Mucosa of descending colon (tissue), 3 donors: ENCODE results near the gene RAB11FIP3. TPM values are rescaled to one million over a fixed set of nuclear protein-coding genes. Genes with fewer than 3 reads are reported as not detected.
A peak's percentile ranks its signal among the peaks of the same experiment; 100 is the strongest.

Source experiments
- ATAC-seq: fragments of 200-7000 bp; cut with Tn5 transposase; one replicate; pipeline ENCODE4 v1.9.1; 2020; ENCODE audit warnings: mild to moderate bottlenecking, moderate library complexity
- DNase-seq, 3 donors: peaks; one replicate each; pipeline ENCODE4 v3.0.0-alpha.2; 2020
- H3K36me3 ChIP-seq: fragments of 200-600 bp; one replicate; pipeline ENCODE4 v1.8.0; 2021; ENCODE audit warnings: low read depth, mild to moderate bottlenecking
- H3K4me1 ChIP-seq: fragments of 200-600 bp; one replicate; pipeline ENCODE4 v1.8.0; 2021; ENCODE audit warnings: low read depth, mild to moderate bottlenecking
- H3K4me3 ChIP-seq: fragments of 200-600 bp; one replicate; pipeline ENCODE4 v1.8.0; 2021; ENCODE audit warnings: mild to moderate bottlenecking
- H3K9me3 ChIP-seq: fragments of 200-600 bp; one replicate; pipeline ENCODE4 v1.8.0; 2021; ENCODE audit warnings: mild to moderate bottlenecking
- CTCF ChIP-seq: fragments of 200-600 bp; IDR thresholded peaks from one replicate; pipeline ENCODE4 v1.8.0; 2022; ENCODE audit warnings: antibody characterized with exemption, mild to moderate bottlenecking
- intact Hi-C, 2 donors: fragments of 100-400 bp; cut with DNase I in 1 of 2; cut with micrococcal nuclease in 1 of 2; formaldehyde crosslinking; loops; one replicate each; pipeline versions ENCODE4 v1.11.0 to v1.11.1; 2022; cut with DNase I, micrococcal nuclease
- total RNA-seq, 3 donors: library from RNA; stranded (reverse); fragmentation: NEBNext Ultra II Directional in 2 of 3; extraction: Animal tissue kit (Norgen Biotek cat#: 25700) in 2 of 3; gene quantifications; one replicate each; pipeline versions ENCODE4 v1.2.1 to v1.2.4, GENCODE V29; 2021 to 2023
- donor health status: DM: no; HTN: no; CAD: no; lungs with moderate emphysema.
- donor health status: DM: no; HTN: no; CAD: no.
- donor health status: DM: no; HTN: yes; CAD: no.

Gene RAB11FIP3
- total RNA-seq, 3 donors from 2014 or later, result 22.3 to 45.6 (median 30.7) TPM

DNA sequence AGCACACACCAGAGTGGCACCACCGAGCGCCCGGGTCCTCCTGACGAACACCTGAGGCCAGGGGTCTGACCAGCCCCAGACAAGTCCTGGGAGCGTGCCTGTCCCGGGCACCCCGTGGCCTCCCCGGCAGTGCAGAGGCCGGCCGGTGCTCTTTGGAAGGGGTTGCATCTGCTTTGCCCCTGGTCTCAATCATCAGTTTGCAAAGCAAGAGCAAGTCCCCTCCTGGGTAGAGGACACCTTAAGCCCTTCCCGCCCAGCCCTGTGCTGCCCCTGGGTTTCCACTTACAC lies 90.4 kb downstream of the RAB11FIP3 start:
- no peak overlapping the region for H3K4me3 ChIP-seq
- H3K36me3 ChIP-seq, result no peaks in the 10 kb centered on the region
- H3K4me1 ChIP-seq, result no peaks in the 10 kb centered on the region
- no peak for TF ChIP-seq CTCF
- no peaks in the 10 kb centered on the region for H3K9me3 ChIP-seq
- no peak for DNase-seq
- intact Hi-C loops, result no loop called here
- ATAC-seq, result no peak

- TF ChIP-seq CTCF, result no peak
- no peaks in the 10 kb centered on the region for H3K4me1 ChIP-seq
- no peak for ATAC-seq
- intact Hi-C loops, result no loop called here
- no peak for DNase-seq
- no peaks in the 10 kb centered on the region for H3K9me3 ChIP-seq
- no peaks in the 10 kb centered on the region for H3K36me3 ChIP-seq
- H3K4me3 ChIP-seq, result no peak overlapping the region
Measured at GRCh38 chr16:516301-516700, 90.9 kb downstream of the RAB11FIP3 start.

DNA sequence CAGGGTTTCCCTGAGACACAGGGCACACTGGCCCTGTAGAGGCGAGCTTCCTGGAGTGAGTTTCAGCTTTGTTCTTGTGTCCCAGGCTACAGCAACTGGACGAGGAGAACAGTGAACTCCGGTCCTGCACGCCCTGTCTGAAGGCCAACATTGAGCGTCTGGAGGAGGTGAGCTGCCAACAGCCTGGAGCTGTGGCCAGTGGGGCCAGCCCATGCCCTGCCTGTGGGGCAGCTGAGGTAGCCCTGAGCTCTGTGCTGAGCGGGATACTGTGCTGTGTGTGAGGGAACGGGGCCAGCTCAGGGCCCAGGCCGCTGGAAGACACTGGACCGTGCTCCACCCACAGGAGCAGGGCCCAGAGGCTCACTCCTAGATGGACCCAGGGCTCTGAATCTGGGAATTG lies 93.4 kb downstream of the RAB11FIP3 start:
- no peak overlapping the region for H3K4me3 ChIP-seq
- peaks cover 4% of the 10 kb centered on the region for H3K4me1 ChIP-seq
- no peak for TF ChIP-seq CTCF
- intact Hi-C loops, result no loop called here
- no peaks in the 10 kb centered on the region for H3K9me3 ChIP-seq
- DNase-seq, result no peak
- no peak for ATAC-seq
- H3K36me3 ChIP-seq, result no peaks in the 10 kb centered on the region

GRCh38 chr16:519425-519824 lies 94.0 kb downstream of the RAB11FIP3 start:
- Histone ChIP-seq H3K4me3 (no peak overlapping the region), H3K9me3 (no peaks in the 10 kb centered on the region), H3K4me1 (peaks cover 4% of the 10 kb centered on the region), H3K36me3 (no peaks in the 10 kb centered on the region)
- ATAC-seq, result no peak
- TF ChIP-seq CTCF, result no peak
- intact Hi-C loops, result no loop called here
- DNase-seq, result no peak

- Histone ChIP-seq H3K4me3 (no peak overlapping the region), H3K36me3 (no peaks in the 10 kb centered on the region), H3K9me3 (no peaks in the 10 kb centered on the region), H3K4me1 (peaks cover 6% of the 10 kb centered on the region)
- TF ChIP-seq CTCF, result no peak
- intact Hi-C loops, result no loop called here
- DNase-seq, result peak in 1 of 3 donors; percentile 50
- ATAC-seq, result no peak
Measured at GRCh38 chr16:519841-520687, 94.6 kb downstream of the RAB11FIP3 start.
